ENCODE data around the gene ALG11.

DNA sequence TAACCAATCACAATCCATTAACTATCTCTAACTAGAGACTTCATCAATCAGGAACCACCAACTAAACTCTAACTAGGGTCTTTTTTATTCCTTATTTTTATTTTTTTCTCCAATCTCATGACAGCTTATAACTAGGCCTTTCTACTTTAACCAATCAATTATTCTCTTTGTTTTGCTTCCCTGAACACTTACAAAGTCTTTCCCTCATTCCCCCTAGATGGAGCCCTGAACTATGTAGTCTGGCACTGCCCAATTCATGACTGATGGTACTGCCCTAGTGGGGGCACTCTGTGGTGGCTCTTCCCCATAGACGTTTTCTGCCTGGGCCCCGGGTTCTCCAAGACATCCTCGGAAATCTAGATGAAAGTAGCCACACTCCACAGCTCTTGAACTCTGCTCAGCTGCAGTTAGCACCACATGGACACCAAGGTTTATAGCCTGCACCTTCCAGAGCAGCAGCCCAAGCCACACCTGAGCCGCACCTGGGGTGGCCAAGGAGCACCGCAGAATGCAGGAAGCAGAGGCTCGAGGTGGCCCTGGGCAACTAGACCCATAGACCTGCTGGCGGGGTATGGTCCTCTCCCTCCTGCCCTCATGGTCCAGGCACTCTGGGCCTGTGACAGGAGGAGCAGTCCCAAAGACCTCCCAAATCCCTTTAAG lies 7.6 kb upstream of the ALG11 start:
- TF ChIP-seq, protein P1, sequence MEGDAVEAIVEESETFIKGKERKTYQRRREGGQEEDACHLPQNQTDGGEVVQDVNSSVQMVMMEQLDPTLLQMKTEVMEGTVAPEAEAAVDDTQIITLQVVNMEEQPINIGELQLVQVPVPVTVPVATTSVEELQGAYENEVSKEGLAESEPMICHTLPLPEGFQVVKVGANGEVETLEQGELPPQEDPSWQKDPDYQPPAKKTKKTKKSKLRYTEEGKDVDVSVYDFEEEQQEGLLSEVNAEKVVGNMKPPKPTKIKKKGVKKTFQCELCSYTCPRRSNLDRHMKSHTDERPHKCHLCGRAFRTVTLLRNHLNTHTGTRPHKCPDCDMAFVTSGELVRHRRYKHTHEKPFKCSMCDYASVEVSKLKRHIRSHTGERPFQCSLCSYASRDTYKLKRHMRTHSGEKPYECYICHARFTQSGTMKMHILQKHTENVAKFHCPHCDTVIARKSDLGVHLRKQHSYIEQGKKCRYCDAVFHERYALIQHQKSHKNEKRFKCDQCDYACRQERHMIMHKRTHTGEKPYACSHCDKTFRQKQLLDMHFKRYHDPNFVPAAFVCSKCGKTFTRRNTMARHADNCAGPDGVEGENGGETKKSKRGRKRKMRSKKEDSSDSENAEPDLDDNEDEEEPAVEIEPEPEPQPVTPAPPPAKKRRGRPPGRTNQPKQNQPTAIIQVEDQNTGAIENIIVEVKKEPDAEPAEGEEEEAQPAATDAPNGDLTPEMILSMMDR (IDR thresholded peaks at IDR 0.05), result no peak
- no peak for TF ChIP-seq EZH2 (IDR thresholded peaks at IDR 0.05)
